Ovary (tissue), 3 donors: ENCODE results near the gene TNS4.

ENCODE experiments used
- CTCF ChIP-seq, 3 donors: fragments of 450-650 bp in 2 of 3; fragments of 200-600 bp in 1 of 3; IDR thresholded peaks; one replicate each; pipeline versions ENCODE4 v1.5.1 to v1.8.0; 2016 to 2022; ENCODE audit warnings: antibody characterized with exemption in 3 of 3, mild to moderate bottlenecking in 1 of 3
- EP300 ChIP-seq: sonication (generic); formaldehyde crosslinking; IDR thresholded peaks from one replicate; pipeline ENCODE4 v1.6.1; 2017; ENCODE audit warnings: antibody characterized with exemption
- POLR2A ChIP-seq: fragments of 450-650 bp; IDR thresholded peaks from one replicate; pipeline ENCODE4 v1.6.1; 2017; ENCODE audit warnings: antibody characterized with exemption, mild to moderate bottlenecking, moderate library complexity
- donor health status: DM: no; HTN: no; CAD: no.

DNA sequence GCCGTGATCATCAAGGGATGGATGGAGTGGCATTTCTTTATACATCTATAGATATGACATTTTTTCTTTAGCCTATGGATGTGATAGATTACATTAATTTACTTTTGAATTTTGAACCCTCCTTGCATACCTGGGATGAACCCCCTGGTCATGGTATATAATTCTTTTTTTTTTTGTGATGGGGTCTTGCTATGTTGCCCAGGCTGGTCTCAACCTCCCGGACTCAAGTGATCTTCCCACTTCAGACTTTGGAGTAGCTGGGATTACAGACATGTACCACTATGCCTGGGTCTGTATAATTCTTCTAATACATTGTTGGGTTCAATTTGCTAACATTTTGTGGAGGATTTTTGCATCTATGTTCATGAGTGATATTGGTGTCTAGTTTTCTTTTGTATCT is 1.7 kb upstream of the TNS4 start:
- TF ChIP-seq CTCF (IDR thresholded peaks at IDR 0.05): no peak
- no peak for TF ChIP-seq POLR2A
- TF ChIP-seq EP300: no peak
